NCI-H1048 (cell line): Measurements from ENCODE around the gene KDM6A.
"Not testable (repeated sequence)": the region's sequence is repeated elsewhere in the genome, so short reads cannot be mapped to it uniquely, and the experiment has no call there.

Source experiments
- DNase-seq: peaks from one replicate; lab custom pipeline; 2025; lab: John Stamatoyannopoulos, UW

Gene KDM6A

GRCh38 chrX:45128896-45129454 is 256.0 kb downstream of the KDM6A start:
- no peak for DNase-seq

GRCh38 chrX:45133465-45133864 is 260.5 kb downstream of the KDM6A start:
- DNase-seq, result no peak

GRCh38 chrX:45134315-45134731 is 261.3 kb downstream of the KDM6A start:
- DNase-seq, result no peak

GRCh38 chrX:45134775-45135174 is 261.8 kb downstream of the KDM6A start:
- DNase-seq, result no peak

- DNase-seq, result not testable (repeated sequence)
These were observed 262.5 kb downstream of the KDM6A start for GRCh38 chrX:45135391-45136075.

GRCh38 chrX:45137531-45137930 is 264.5 kb downstream of the KDM6A start:
- no peak for DNase-seq

- no peak for DNase-seq
These were observed 265.5 kb downstream of the KDM6A start for GRCh38 chrX:45138525-45138924.

GRCh38 chrX:45140812-45141211 is 267.8 kb downstream of the KDM6A start:
- DNase-seq, result no peak

- DNase-seq, result no peak
These were observed 269.2 kb downstream of the KDM6A start for GRCh38 chrX:45142185-45142584.

GRCh38 chrX:45143455-45143854 is 270.5 kb downstream of the KDM6A start:
- DNase-seq, result no peak

- no peak for DNase-seq
These were observed 272.7 kb downstream of the KDM6A start for GRCh38 chrX:45145492-45146215.

- no peak for DNase-seq
These were observed 277.8 kb downstream of the KDM6A start for GRCh38 chrX:45150821-45151220.

GRCh38 chrX:45154033-45154360 is 281.0 kb downstream of the KDM6A start:
- DNase-seq, result no peak

- DNase-seq, result no peak
These were observed 281.5 kb downstream of the KDM6A start for GRCh38 chrX:45154462-45154861.

- no peak for DNase-seq
These were observed 284.7 kb downstream of the KDM6A start for GRCh38 chrX:45157647-45158046.
